BE2C (cell line): ENCODE measurements around the gene EMILIN1.
A peak's percentile ranks its signal among the peaks of the same experiment; 100 is the strongest.
"Not testable (repeated sequence)": the region's sequence is repeated elsewhere in the genome, so short reads cannot be mapped to it uniquely, and the experiment has no call there.

Experiments
- DNase-seq: peaks from one replicate; pipeline ENCODE4 v3.0.0-alpha.2; 2020
- H3K27me3 ChIP-seq: fragments of 250-450 bp; sonication (Bioruptor Pico); 2 replicates; pipeline ENCODE4 v1.5.1; 2020; ENCODE audit warnings: mild to moderate bottlenecking
- H3K36me3 ChIP-seq: fragments of 250-450 bp; sonication (Bioruptor Pico); 2 replicates; pipeline ENCODE4 v1.5.1; 2020; ENCODE audit warnings: mild to moderate bottlenecking
- H3K4me1 ChIP-seq: fragments of 250-450 bp; sonication (Bioruptor Pico); 2 replicates; pipeline ENCODE4 v1.5.1; 2020
- H3K4me3 ChIP-seq: 2 replicates; pipeline ENCODE4 v1.5.1; 2011; ENCODE audit warnings: low read depth, low read length
- H3K9me3 ChIP-seq: fragments of 250-450 bp; sonication (Bioruptor Pico); 2 replicates; pipeline ENCODE4 v1.5.1; 2020
- CTCF ChIP-seq: IDR thresholded peaks from 2 replicates; pipeline ENCODE4 v1.5.1; 2012; ENCODE audit warnings: mild to moderate bottlenecking, low read depth, low read length

Gene EMILIN1

GRCh38 chr2:27071277-27071989, 7.0 kb upstream of the EMILIN1 start, which contains the start of gene OST4:
TSS of gene OST4 (minus strand) at chr2:27071654.
- Histone ChIP-seq H3K4me1 (peaks cover 28% of the 10 kb centered on the region), H3K27me3 (no peaks in the 10 kb centered on the region), H3K36me3 (peaks cover 20% of the 10 kb centered on the region), H3K4me3 (peak within 1 kb of the TSS; percentile 99), H3K9me3 (no peaks in the 10 kb centered on the region)
- peak; percentile 96 for DNase-seq
- no peak for TF ChIP-seq CTCF

GRCh38 chr2:27071990-27072830, 6.2 kb upstream of the EMILIN1 start:
- Histone ChIP-seq H3K4me1 (peaks cover 29% of the 10 kb centered on the region), H3K9me3 (no peaks in the 10 kb centered on the region), H3K4me3 (peak overlapping the region; percentile 73), H3K36me3 (peaks cover 20% of the 10 kb centered on the region), H3K27me3 (no peaks in the 10 kb centered on the region)
- TF ChIP-seq CTCF = no peak
- peak; percentile 71 for DNase-seq

- Histone ChIP-seq H3K9me3 (no peaks in the 10 kb centered on the region), H3K27me3 (no peaks in the 10 kb centered on the region), H3K4me3 (peak overlapping the region; percentile 73; the same call in 1 of the 2 replicates), H3K4me1 (peaks cover 32% of the 10 kb centered on the region), H3K36me3 (peaks cover 20% of the 10 kb centered on the region)
- no peak for DNase-seq
- no peak for TF ChIP-seq CTCF
Observed at GRCh38 chr2:27072920-27073319, 5.5 kb upstream of the EMILIN1 start.

GRCh38 chr2:27073782-27074181, 4.6 kb upstream of the EMILIN1 start:
- Histone ChIP-seq H3K4me1 (peaks cover 33% of the 10 kb centered on the region), H3K4me3 (no peak overlapping the region), H3K9me3 (no peaks in the 10 kb centered on the region), H3K36me3 (peaks cover 13% of the 10 kb centered on the region), H3K27me3 (no peaks in the 10 kb centered on the region)
- DNase-seq = no peak
- no peak for TF ChIP-seq CTCF

GRCh38 chr2:27074738-27075565, 3.5 kb upstream of the EMILIN1 start:
- Histone ChIP-seq H3K9me3 (no peaks in the 10 kb centered on the region), H3K36me3 (peaks cover 2% of the 10 kb centered on the region), H3K4me3 (no peak overlapping the region), H3K27me3 (no peaks in the 10 kb centered on the region), H3K4me1 (peaks cover 33% of the 10 kb centered on the region)
- DNase-seq = peak; percentile 85
- no peak for TF ChIP-seq CTCF

GRCh38 chr2:27075566-27075871, 2.9 kb upstream of the EMILIN1 start:
- H3K4me3 ChIP-seq, DNase-seq, H3K36me3 ChIP-seq, H3K27me3 ChIP-seq, H3K9me3 ChIP-seq: not testable (repeated sequence)
- peaks cover 35% of the 10 kb centered on the region for H3K4me1 ChIP-seq
